Nephron progenitor cell (in vitro differentiated cells): Measurements from ENCODE around the gene RBM20.

Experiments
- DNase-seq: peaks from one replicate; pipeline ENCODE4 v3.0.0; 2021
- H3K27ac Mint-ChIP-seq: 2 replicates; pipeline ENCODE4 v1.8.0; 2021; ENCODE audit warnings: mild to moderate bottlenecking, moderate library complexity, mixed read lengths
- H3K27me3 Mint-ChIP-seq: 2 replicates; pipeline ENCODE4 v1.8.0; 2021; ENCODE audit warnings: mild to moderate bottlenecking, low read depth, mixed read lengths; ENCODE audit not compliant: poor library complexity
- H3K36me3 Mint-ChIP-seq: 2 replicates; pipeline ENCODE4 v1.8.0; 2021; ENCODE audit warnings: low read depth, mixed read lengths
- H3K4me1 Mint-ChIP-seq: 2 replicates; pipeline ENCODE4 v1.8.0; 2021; ENCODE audit warnings: mixed read lengths
- H3K4me3 Mint-ChIP-seq: 2 replicates; pipeline ENCODE4 v1.8.0; 2021; ENCODE audit warnings: mild to moderate bottlenecking, moderate library complexity, mixed read lengths
- H3K9me3 Mint-ChIP-seq: 2 replicates; pipeline ENCODE4 v1.8.0; 2021; ENCODE audit warnings: mild to moderate bottlenecking, moderate library complexity, mixed read lengths
- TF ChIP-seq, protein P1 (sequence below): fragments of 200-600 bp; sonication (generic); IDR thresholded peaks from 2 replicates; pipeline ENCODE4 v1.5.0; 2021; ENCODE audit warnings: antibody characterized with exemption

RBM20 gene

DNA sequence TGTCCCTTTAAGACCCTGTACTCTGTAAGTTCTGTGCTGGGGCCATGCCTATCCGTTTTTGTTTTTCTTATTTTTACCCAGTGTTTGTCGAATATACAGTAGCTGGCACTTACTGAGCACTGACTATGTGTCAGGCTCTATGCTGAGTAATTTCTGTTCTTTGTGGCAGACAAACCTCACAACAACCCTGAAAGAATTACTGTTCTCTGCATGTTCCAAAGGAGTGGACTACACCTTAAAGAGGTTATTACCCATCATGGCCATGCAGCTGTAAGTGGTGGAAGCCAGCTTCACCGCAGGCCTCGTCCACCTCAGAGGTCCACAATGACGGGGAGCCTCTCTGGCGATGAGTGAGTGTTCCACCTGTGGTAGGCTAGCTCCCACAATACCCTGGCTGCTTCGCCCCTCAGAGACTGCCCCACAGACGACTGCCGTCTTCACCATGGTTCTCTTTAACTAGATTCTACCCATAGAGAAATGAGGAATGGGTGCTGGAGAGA, 30.1 kb upstream of the RBM20 start:
- TF ChIP-seq, protein P1, sequence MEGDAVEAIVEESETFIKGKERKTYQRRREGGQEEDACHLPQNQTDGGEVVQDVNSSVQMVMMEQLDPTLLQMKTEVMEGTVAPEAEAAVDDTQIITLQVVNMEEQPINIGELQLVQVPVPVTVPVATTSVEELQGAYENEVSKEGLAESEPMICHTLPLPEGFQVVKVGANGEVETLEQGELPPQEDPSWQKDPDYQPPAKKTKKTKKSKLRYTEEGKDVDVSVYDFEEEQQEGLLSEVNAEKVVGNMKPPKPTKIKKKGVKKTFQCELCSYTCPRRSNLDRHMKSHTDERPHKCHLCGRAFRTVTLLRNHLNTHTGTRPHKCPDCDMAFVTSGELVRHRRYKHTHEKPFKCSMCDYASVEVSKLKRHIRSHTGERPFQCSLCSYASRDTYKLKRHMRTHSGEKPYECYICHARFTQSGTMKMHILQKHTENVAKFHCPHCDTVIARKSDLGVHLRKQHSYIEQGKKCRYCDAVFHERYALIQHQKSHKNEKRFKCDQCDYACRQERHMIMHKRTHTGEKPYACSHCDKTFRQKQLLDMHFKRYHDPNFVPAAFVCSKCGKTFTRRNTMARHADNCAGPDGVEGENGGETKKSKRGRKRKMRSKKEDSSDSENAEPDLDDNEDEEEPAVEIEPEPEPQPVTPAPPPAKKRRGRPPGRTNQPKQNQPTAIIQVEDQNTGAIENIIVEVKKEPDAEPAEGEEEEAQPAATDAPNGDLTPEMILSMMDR = no peak
- Mint-ChIP-seq H3K4me1 (peaks cover 49% of the 10 kb centered on the region), H3K36me3 (no peaks in the 10 kb centered on the region), H3K27me3 (peaks cover 6% of the 10 kb centered on the region), H3K9me3 (no peaks in the 10 kb centered on the region), H3K27ac (no peak overlapping the region), H3K4me3 (no peak overlapping the region)
- no peak for DNase-seq

DNA sequence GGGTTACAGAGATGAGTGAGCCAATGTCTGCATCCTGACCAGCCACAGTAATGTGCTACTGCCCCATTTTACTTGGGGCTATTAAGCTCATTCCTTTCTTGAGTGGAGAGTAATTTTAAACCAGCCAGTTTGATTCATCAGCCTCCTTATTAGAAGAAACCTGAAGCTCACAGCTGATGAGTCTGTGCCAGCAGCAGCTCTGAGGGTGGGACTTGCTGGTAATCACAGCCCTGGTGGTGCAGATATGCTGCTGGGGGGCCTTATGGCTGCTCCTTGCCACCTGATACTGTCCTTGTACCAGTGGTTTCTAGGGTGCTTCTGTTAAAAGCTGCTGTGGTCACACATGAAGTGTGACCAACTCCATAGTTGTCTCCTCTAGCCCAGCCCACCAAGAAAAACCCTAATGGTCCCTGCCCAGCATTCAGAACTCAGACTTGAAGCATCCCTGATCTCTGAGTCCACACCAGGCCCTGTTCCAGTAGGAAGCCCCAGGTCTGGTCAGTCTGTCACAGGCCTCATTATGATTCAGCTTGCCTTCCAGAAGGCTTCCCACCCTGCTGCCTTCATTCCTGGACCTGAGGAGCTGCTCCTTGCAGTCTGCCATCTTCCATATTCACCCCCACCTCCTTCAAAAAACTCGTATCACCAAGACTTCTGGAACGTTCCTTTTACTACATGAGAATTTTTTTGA, 28.9 kb upstream of the RBM20 start:
- Mint-ChIP-seq H3K27ac (no peak overlapping the region), H3K4me1 (peaks cover 47% of the 10 kb centered on the region), H3K4me3 (no peak overlapping the region), H3K27me3 (peaks cover 6% of the 10 kb centered on the region), H3K36me3 (no peaks in the 10 kb centered on the region), H3K9me3 (no peaks in the 10 kb centered on the region)
- TF ChIP-seq, protein P1 = no peak
- DNase-seq = no peak

DNA sequence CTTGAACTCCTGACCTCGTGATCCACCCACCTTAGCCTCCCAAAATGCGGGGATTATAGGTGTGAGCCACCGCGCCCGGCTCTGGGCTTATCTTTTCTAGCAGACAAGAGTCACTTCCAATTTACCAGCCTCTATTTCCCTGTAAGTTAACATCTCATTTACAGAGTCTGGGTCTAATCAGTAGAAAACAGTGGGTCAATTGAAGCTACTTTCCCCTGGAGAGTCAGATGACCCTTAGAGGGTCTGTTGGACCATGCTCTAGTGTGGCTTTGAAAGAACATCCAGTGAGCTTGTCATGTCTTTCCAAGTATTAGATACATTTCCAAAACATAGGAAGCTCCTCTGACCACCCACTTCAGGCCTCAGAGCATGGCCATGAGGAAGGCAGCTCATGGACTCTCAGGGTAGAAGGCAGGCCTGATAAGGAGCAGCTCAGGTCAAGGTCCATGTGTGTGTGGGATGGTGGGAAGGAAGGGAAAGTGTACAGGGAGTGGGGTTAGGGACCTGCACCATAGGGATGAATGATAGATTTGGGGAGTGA, 27.6 kb upstream of the RBM20 start:
- H3K27me3 Mint-ChIP-seq = peaks cover 6% of the 10 kb centered on the region
- no peak for DNase-seq

DNA sequence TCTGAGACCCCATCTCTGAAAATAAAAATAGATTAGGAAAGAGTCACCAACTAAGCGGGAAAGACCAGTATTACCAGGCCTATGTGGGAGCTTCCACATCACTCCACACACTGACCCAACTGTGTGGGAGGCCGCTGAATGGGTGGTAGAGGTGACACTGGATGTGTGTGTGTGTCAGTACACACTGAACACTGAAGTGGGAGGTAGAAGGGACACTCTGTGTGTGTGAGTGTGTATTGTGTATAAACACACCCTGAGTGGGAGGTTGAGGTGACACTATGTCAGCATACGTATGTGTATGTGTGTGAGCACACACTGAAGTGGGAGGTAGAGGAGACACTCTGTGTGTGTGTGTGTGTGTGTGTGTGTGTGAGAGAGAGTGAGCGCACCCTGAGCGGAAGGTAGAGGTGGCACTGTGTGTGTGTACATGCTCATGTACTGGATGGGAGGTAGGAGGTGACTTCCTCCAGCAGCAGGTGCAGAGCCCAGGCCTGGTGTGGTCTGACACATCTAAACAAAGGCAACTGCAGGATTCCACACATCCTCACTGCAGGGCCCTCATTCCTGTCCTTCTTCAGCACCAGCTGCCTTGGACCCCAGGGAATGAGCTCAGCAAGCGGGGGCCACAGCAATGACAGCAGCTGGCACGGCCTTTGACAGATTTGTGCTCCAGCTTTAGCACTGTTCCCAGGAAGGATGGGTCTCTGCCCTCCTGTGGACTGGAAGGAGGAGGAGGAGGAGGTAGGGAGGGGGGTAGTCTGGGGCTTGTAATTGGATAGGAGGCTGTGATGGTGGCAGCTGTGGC, 26.5 kb upstream of the RBM20 start:
- no peak overlapping the region for H3K4me3 Mint-ChIP-seq
- H3K9me3 Mint-ChIP-seq = peaks cover 6% of the 10 kb centered on the region
- H3K27me3 Mint-ChIP-seq = peaks cover 4% of the 10 kb centered on the region
- peak; percentile 22 for DNase-seq
- TF ChIP-seq, protein P1 = no peak
- no peaks in the 10 kb centered on the region for H3K36me3 Mint-ChIP-seq
- no peak overlapping the region for H3K27ac Mint-ChIP-seq
- H3K4me1 Mint-ChIP-seq = peaks cover 42% of the 10 kb centered on the region

More for the DNA sequence above, 27.6 kb upstream of the RBM20 start:
- Mint-ChIP-seq H3K4me3 (no peak overlapping the region), H3K27ac (no peak overlapping the region), H3K4me1 (peaks cover 42% of the 10 kb centered on the region), H3K36me3 (no peaks in the 10 kb centered on the region), H3K9me3 (peaks cover under 1% of the 10 kb centered on the region)
- TF ChIP-seq, protein P1 = no peak

DNA sequence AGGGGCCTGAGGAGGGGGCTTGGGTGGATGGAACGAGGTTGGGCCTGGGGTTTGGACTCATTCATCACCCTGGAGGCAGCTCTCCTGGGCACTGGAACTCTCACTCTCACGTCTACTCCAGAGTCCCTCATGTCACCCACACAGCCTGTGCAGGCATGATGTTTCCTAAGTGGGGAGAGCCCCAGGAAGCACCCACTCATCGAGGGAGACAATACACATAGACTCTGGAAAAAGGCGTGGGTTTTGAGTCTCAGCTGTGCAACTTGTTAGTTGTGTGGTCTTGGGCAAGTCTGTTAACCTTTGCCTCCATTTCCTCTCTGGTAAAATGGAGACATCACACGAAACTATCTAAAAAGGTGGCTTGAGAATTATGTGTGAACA, 25.9 kb upstream of the RBM20 start:
- Mint-ChIP-seq H3K4me3 (no peak overlapping the region), H3K9me3 (peaks cover 6% of the 10 kb centered on the region), H3K27ac (no peak overlapping the region), H3K36me3 (no peaks in the 10 kb centered on the region), H3K27me3 (peaks cover 3% of the 10 kb centered on the region), H3K4me1 (peaks cover 42% of the 10 kb centered on the region)
- TF ChIP-seq, protein P1 = no peak
- no peak for DNase-seq
